Endothelial cell of umbilical vein (primary cell): ENCODE data around the gene MRPS11. TPM values are rescaled to one million over a fixed set of nuclear protein-coding genes. Genes with fewer than 3 reads are reported as not detected.

Source experiments
- BruUV-seq: library from RNA; stranded (reverse); fragments of 400-500 nt; replicated peaks from 2 replicates; lab custom pipeline; 2021; lab: Mats Ljungman, UMichigan
- CTCF ChIA-PET: fragments of 300-600, 350-600 bp; sonication (Branson Sonifier 250); formaldehyde crosslinking; loops from one replicate; lab custom pipeline; 2021; ENCODE audit warnings: antibody characterized with exemption, inconsistent platforms; lab: Charles Lee
- POLR2A ChIA-PET: fragments of 300-600, 350-600 bp; sonication (Branson Sonifier 250); formaldehyde crosslinking; loops from one replicate; lab custom pipeline; 2021; ENCODE audit warnings: antibody characterized with exemption, inconsistent platforms; lab: Charles Lee
- DNase-seq: peaks from one replicate; pipeline ENCODE4 v3.0.0-alpha.2; 2011; ENCODE audit warnings: low read depth, low spot score
- FAIRE-seq: peaks from 2 replicates; lab custom pipeline; 2011; peaks lifted over from hg19 to GRCh38; lab: Jason Lieb, UNC
- H2AFZ ChIP-seq: 2 replicates; pipeline ENCODE4 v1.6.0; 2012; ENCODE audit warnings: low read depth, low read length, control low read depth, inconsistent platforms
- H3K27ac ChIP-seq: 2 replicates; pipeline ENCODE4 v1.5.1; 2011; ENCODE audit warnings: low read depth, mild to moderate bottlenecking, control low read depth, low read length, moderate library complexity; ENCODE audit not compliant: insufficient read depth
- H3K27me3 ChIP-seq, 2 experiments: 2 replicates each; pipeline versions ENCODE4 v1.6.0 to v1.6.1; 2011; ENCODE audit warnings: low read length in 2 of 2, mixed read lengths in 1 of 2; ENCODE audit not compliant: control insufficient read depth in 2 of 2, insufficient read depth in 2 of 2
- H3K36me3 ChIP-seq, 2 experiments: 2 replicates in 1 of 2; 3 replicates in 1 of 2; pipeline ENCODE4 v1.5.1; 2011; ENCODE audit warnings: low read length in 2 of 2, mild to moderate bottlenecking in 1 of 2, moderate library complexity in 1 of 2; ENCODE audit not compliant: control insufficient read depth in 2 of 2, insufficient read depth in 2 of 2; ENCODE audit errors: extremely low read depth in 1 of 2
- H3K4me1 ChIP-seq: 3 replicates; pipeline ENCODE4 v1.5.1; 2011; ENCODE audit warnings: mild to moderate bottlenecking, low read length; ENCODE audit not compliant: control insufficient read depth, insufficient read depth; ENCODE audit errors: extremely low read depth
- H3K4me2 ChIP-seq: 2 replicates; pipeline ENCODE4 v1.6.1; 2011; ENCODE audit warnings: low read length, control low read depth, mixed read lengths; ENCODE audit not compliant: insufficient read depth
- H3K4me3 ChIP-seq, 3 experiments: fragments of 200-600 bp in 1 of 3; sonication (generic), shearing (Covaris generic) in 1 of 3; replicated peaks in 1 of 3; 2 replicates each; pipeline ENCODE4 v1.5.1; 2011 to 2016; ENCODE audit warnings: control low read depth in 3 of 3, low read length in 3 of 3, mild to moderate bottlenecking in 2 of 3, inconsistent platforms in 1 of 3, low read depth in 1 of 3, moderate library complexity in 1 of 3; ENCODE audit not compliant: insufficient read depth in 1 of 3
- H3K79me2 ChIP-seq: 2 replicates; pipeline ENCODE4 v1.6.0; 2012; ENCODE audit warnings: low read length, inconsistent platforms; ENCODE audit not compliant: control insufficient read depth, insufficient read depth
- H3K9ac ChIP-seq: replicated peaks from 2 replicates; pipeline ENCODE3; 2011; ENCODE audit warnings: low read length, control low read depth; ENCODE audit not compliant: insufficient read depth; ENCODE audit errors: extremely low read depth
- H3K9me1 ChIP-seq: replicated peaks from 3 replicates; pipeline ENCODE4 v1.6.0; 2011; ENCODE audit warnings: mild to moderate bottlenecking, low read length; ENCODE audit not compliant: control insufficient read depth, insufficient read depth; ENCODE audit errors: extremely low read depth
- H3K9me3 ChIP-seq: replicated peaks from 2 replicates; pipeline ENCODE4 v1.5.1; 2012; ENCODE audit warnings: low read length, inconsistent platforms; ENCODE audit not compliant: control insufficient read depth, insufficient read depth
- H4K20me1 ChIP-seq: replicated peaks from 2 replicates; pipeline ENCODE3; 2011; ENCODE audit warnings: mild to moderate bottlenecking, low read length; ENCODE audit not compliant: control insufficient read depth, insufficient read depth; ENCODE audit errors: extremely low read depth
- EZH2 ChIP-seq: IDR thresholded peaks from 2 replicates; pipeline ENCODE4 v1.6.1; 2012; ENCODE audit warnings: borderline replicate concordance, low read depth, mild to moderate bottlenecking, moderate library complexity, low read length, inconsistent platforms; ENCODE audit not compliant: severe bottlenecking
- FOS ChIP-seq: IDR thresholded peaks from 2 replicates; pipeline ENCODE4 v1.6.1; 2011; ENCODE audit warnings: mild to moderate bottlenecking, low read length, moderate library complexity, borderline replicate concordance; ENCODE audit not compliant: insufficient read depth
- GATA2 ChIP-seq: IDR thresholded peaks from 2 replicates; pipeline ENCODE4 v1.7.0; 2011; ENCODE audit warnings: low read depth, mild to moderate bottlenecking, moderate library complexity, mixed read lengths, low read length; ENCODE audit not compliant: insufficient read length, insufficient read depth
- JUN ChIP-seq: IDR thresholded peaks from 2 replicates; pipeline ENCODE4 v1.6.1; 2011; ENCODE audit warnings: borderline replicate concordance, low read depth; ENCODE audit not compliant: insufficient read length, insufficient read depth
- MYC ChIP-seq: IDR thresholded peaks from one replicate; pipeline ENCODE4 v1.6.1; 2011; ENCODE audit warnings: mild to moderate bottlenecking, low read depth, low read length
- POLR2A ChIP-seq: IDR thresholded peaks from 2 replicates; pipeline ENCODE4 v1.6.1; 2012; ENCODE audit warnings: low read depth, mild to moderate bottlenecking, control low read depth, low read length
- POLR2AphosphoS5 ChIP-seq: IDR thresholded peaks from 2 replicates; pipeline ENCODE4 v1.6.1; 2012; ENCODE audit warnings: low read depth, mild to moderate bottlenecking, control low read depth, low read length, moderate library complexity; ENCODE audit not compliant: insufficient read depth
- dilution Hi-C: fragments of 300-500 bp; cut with MboI; formaldehyde crosslinking; loops from one replicate; pipeline ENCODE4 v1.15.0; 2019; ENCODE audit warnings: low sequenced_read_pairs; ENCODE audit not compliant: extremely low pct_ligation_motif_present
- intact Hi-C: fragments of 100-400 bp; cut with micrococcal nuclease; formaldehyde crosslinking; loops from one replicate; pipeline ENCODE4 v1.10.0; 2022
- polyA plus RNA-seq, 4 experiments: library from polyadenylated mRNA; depleted of rRNA in 3 of 4; stranded (reverse) in 3 of 4; unstranded in 1 of 4; fragments of >200 nt; gene quantifications; 2 replicates each; pipeline versions ENCODE4 v1.2.1 to v1.2.3, GENCODE V29; 2011 to 2012; ENCODE audit warnings: missing spikeins in 1 of 4
- total RNA-seq: library from RNA; stranded (reverse); gene quantifications from 2 replicates; pipeline ENCODE4 v1.2.3, GENCODE V29; 2021
- TF ChIP-seq, protein P1 (sequence below), 2 donors: IDR thresholded peaks; 1 replicate in 1 of 2; 2 replicates in 1 of 2; pipeline ENCODE4 v1.5.1; 2011; ENCODE audit warnings: low read length in 2 of 2, mild to moderate bottlenecking in 2 of 2, moderate library complexity in 2 of 2, control low read depth in 1 of 2, inconsistent platforms in 1 of 2, low read depth in 1 of 2; ENCODE audit not compliant: insufficient read depth in 1 of 2; ENCODE audit errors: extremely low read depth in 1 of 2
- TF ChIP-seq, protein P2 (sequence below): IDR thresholded peaks from 2 replicates; pipeline ENCODE4 v1.6.1; 2011; ENCODE audit not compliant: insufficient read depth, insufficient read length

The MRPS11 gene
- total and polyA plus RNA-seq, 2 donors (not counting 3 experiments of a cell fraction or from before 2014, with no cell fraction given), result 66.3 to 97.9 TPM

DNA sequence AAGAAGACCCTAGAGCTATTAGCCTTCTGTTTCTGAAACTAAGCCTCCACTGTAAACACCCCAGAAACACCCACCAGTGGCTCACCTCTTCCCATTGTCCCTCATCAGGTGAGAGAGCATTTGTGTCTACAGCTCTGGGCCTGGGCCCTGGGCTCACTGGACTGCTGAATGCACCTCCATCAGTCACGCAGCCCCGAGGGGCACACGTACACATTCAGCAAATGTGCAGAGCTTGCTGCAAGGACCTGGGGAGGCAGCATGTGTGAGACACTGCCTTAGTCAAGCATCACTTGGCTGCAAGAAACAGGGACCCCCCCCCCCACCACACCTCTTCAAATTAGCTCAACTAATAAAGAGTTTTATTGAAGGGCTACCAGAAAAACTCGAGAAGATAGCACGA is 29.3 kb upstream of the MRPS11 start:
- BruUV-seq, result no TSS peak
- Histone ChIP-seq H3K4me1 (no peaks in the 10 kb centered on the region), H3K9me3 (no peaks in the 10 kb centered on the region), H3K4me2 (no peak overlapping the region), H3K9ac (no peak overlapping the region), H3K27ac (no peak overlapping the region), H2AFZ (no peak overlapping the region), H3K36me3 (no peaks in the 10 kb centered on the region), H3K27me3 (no peaks in the 10 kb centered on the region), H3K9me1 (no peaks in the 10 kb centered on the region), H4K20me1 (no peaks in the 10 kb centered on the region), H3K4me3 (no peak overlapping the region), H3K79me2 (no peaks in the 10 kb centered on the region)
- dilution Hi-C loops, result no loop called here
- ChIA-PET CTCF (no interaction called here), POLR2A (no interaction called here)
- intact Hi-C loops, result no loop called here
- TF ChIP-seq POLR2AphosphoS5, result no peak
- no peak for TF ChIP-seq GATA2
- TF ChIP-seq FOS, result no peak
- no peak for TF ChIP-seq EZH2
- no peak for TF ChIP-seq MYC
- TF ChIP-seq JUN, result no peak
- TF ChIP-seq, protein P1, sequence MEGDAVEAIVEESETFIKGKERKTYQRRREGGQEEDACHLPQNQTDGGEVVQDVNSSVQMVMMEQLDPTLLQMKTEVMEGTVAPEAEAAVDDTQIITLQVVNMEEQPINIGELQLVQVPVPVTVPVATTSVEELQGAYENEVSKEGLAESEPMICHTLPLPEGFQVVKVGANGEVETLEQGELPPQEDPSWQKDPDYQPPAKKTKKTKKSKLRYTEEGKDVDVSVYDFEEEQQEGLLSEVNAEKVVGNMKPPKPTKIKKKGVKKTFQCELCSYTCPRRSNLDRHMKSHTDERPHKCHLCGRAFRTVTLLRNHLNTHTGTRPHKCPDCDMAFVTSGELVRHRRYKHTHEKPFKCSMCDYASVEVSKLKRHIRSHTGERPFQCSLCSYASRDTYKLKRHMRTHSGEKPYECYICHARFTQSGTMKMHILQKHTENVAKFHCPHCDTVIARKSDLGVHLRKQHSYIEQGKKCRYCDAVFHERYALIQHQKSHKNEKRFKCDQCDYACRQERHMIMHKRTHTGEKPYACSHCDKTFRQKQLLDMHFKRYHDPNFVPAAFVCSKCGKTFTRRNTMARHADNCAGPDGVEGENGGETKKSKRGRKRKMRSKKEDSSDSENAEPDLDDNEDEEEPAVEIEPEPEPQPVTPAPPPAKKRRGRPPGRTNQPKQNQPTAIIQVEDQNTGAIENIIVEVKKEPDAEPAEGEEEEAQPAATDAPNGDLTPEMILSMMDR (IDR thresholded peaks at IDR 0.05; ENCODE audit: extremely low read depth in 1 of 2, insufficient read depth in 1 of 2, low read depth in 1 of 2, low read length in 2 of 2), result no peak
- no peak for TF ChIP-seq POLR2A
- TF ChIP-seq, protein P2, sequence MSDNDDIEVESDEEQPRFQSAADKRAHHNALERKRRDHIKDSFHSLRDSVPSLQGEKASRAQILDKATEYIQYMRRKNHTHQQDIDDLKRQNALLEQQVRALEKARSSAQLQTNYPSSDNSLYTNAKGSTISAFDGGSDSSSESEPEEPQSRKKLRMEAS, result no peak
- no peak for DNase-seq
- FAIRE-seq, result no peak
